Erythroblast (primary cell): ENCODE measurements around the gene MME.

ENCODE experiments used
- GATA1 ChIP-seq: IDR thresholded peaks from 2 replicates; pipeline ENCODE4 v1.6.1; 2011; ENCODE audit warnings: low read depth, mild to moderate bottlenecking, control low read depth, low read length, moderate library complexity
- POLR2A ChIP-seq: IDR thresholded peaks from 2 replicates; pipeline ENCODE4 v1.6.1; 2011; ENCODE audit warnings: mild to moderate bottlenecking, low read length

DNA sequence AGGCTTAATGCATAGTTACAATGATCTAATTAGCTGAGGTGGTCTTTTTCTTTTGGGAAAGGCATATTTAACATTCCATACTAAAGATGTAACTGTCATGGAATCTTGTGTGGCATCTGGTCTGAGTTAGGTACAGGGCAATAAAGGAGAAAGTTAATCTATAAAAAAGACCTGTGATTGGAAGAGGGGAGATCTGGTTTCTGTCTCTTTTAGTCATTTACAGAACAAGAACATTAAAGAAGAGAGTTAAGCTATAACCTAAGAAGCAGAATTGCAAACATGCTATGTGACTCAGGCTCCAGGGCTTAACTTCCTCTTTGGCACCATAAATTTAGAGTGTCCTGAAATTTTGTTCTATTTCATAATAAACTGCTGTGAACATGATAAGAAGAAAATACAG lies 47.2 kb upstream of the MME start:
- TF ChIP-seq POLR2A (no peak), GATA1 (no peak)
